Stimulated activated CD4-positive, alpha-beta T cell treated with anti-CD3 and anti-CD28 coated beads, Interleukin-1b, Interleukin-23, amount 100 ng/mL, for 1 hour (primary cell): ENCODE results near the gene ANXA6.
A peak's percentile ranks its signal among the peaks of the same experiment; 100 is the strongest.

Source experiments
- DNase-seq, 2 donors: peaks; one replicate each; pipeline ENCODE4 v3.0.0-alpha.2; 2020; ENCODE audit warnings: low read depth in 2 of 2

The ANXA6 gene

DNA sequence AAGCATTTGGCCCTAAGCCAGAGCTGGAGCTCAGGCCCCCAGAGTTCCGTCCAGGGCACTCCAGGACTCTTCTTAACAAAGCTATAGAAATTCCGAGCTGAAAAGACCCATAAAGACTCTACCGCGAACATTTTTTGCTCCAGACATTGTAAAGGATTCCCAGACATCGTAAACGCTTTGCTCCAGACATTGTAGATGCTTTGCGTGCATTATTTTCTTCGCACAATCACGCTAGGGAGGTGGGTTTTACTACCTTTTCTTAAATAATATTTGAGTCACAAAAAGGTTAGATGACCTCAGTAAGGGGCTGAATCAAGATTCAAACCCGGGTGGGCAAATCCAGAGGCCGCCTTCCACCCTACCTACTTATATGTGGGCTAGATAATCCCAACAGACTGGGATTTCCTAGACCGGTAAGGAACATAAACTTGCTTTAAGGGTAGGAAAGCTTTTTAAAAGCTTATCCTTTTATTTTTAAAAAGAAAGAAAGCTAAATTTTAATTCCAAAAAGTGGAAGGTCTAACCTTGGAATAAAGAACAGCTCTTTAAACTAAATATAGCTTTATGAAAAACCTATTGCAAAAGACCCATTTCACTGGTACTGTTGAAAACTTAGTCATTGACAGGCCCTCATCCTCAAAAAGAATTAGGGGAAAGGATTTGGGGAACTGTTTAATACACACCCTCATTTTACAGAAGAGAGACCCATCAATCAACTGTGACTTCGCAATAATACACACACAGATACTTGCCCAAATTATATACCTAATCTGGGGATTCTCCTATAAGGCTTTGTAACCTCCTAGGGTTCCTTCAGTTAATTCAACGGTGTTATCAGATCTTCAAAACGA is 75.9 kb downstream of the ANXA6 start:
- no peak for DNase-seq

DNA sequence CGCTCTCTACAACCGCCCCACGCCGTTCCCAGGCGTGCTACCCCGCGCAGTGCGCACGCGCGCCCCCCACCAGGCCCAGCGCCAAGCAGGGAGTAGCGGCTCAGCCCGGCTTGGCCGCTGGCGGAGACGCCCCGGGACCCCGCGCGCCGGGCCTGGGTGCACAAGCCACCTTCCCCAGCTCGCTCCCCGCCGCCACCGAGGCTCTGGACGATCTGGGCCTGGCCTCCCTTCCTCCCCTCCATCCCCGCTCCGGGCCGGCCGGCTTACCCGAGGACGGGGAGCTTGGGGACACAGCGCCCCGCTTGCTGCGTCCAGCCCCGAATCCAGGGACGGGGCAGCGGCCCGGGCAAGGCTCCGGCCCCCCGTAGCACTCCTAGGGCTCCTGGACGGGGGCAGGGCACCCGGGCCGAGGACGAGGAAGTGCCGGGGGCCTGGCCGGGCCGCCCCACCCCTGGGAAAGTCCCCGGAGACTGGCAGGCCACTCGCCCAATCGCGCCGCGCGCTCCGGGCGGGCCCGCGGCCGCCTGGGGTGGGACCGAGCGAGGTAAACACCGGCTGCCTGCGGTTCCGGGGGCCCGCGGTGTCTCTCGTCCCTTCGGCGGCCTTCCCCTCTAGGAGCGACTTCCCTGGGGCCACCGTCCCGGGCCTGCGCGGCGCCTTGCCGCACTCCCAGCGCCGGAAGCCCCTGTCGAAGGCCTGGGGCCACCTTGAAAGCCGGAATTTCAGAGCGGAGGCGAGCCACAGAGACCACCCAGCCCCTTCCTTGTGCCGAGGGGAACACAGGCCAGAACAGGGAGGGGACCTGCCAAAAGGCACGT is 76.8 kb downstream of the ANXA6 start, which contains the start of gene TNIP1:
TSS of gene TNIP1 (minus strand) at position 422 of the 818 bp plus-strand sequence. CDS start 15,939 bp downstream, outside the sequence.
- DNase-seq: peak; percentile 87 to 95

GRCh38 chr5:151079838-151080612 is 77.6 kb downstream of the ANXA6 start:
- DNase-seq: no peak

DNA sequence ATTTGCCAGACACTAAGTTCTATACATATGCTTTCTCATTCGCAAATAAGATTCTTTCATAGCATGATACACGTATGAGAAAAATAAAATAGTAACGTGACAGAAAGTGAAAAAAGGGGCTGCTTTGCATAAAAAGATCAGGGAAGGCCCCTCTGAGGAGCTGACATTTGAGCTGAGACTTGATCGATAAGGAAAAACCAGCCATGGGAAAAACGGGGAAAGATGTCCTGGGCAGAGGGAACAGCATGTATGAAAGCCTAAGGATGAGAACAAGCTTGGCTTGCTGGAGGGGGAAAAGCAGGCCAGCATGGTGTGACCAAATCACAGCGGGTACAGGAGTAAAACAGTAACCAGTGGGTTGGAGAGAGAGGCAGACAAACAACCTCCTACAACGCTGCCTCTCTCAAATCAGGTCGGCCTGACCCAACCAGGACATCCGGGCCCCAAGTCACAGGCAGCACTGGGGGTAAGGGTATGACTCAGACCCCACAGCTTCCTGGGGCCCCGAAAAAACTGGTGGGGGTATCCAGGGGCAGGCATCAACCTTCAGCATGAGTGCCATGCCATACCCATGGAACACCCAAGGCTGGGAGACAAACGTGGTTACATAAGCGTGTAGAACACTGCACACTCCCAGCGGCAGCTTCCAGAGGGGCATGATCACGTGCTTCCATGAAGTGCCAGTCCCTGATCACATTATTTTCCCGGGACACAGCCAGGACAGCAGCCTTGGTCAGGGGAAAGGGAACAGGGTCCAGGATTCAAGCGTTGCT is 78.9 kb downstream of the ANXA6 start:
- peak; percentile 26 to 45 for DNase-seq

GRCh38 chr5:151077967-151078366 is 79.6 kb downstream of the ANXA6 start:
- DNase-seq: no peak

- no peak for DNase-seq
These were observed 80.2 kb downstream of the ANXA6 start for GRCh38 chr5:151077419-151077818.

GRCh38 chr5:151076616-151077015 is 81.0 kb downstream of the ANXA6 start:
- DNase-seq: no peak

- no peak for DNase-seq
These were observed 81.8 kb downstream of the ANXA6 start for GRCh38 chr5:151075698-151076331.

DNA sequence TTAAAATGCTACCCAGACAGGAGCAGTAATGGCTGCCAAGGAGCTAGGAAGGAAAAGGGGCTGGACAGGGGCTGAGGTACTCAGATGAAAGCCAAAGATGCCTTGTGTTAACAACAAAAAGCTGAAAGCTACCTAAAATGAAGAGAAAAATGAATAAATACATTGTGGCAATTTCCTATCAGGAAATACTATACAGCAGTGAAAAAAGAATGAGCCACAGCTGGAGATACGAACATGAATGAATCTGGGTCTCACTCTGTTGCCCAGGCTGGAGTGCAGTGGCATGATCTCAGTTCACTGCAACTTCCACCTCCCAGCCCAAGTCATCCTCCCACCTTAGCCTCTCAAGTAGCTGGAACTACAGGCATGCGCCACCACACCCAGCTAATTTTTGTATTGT is 83.0 kb downstream of the ANXA6 start:
- no peak for DNase-seq

DNA sequence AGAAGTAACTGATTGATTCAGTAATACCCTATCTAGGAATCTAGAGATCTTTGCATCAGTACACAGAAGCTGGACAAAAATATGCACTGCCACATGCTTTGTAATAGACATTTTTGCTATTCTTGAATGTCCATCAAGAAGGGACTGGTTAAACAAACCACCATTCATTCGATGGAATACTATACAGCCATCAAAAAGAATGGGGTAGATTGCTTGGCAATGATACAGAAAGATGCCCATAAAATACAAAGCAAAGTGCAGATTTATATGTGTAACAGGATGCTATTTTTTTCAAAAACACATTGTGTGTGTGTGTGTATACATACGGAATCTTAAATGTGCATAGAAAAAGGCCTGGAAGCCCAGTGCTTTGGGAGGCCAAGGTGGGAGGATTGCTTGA is 84.3 kb downstream of the ANXA6 start:
- no peak for DNase-seq

DNA sequence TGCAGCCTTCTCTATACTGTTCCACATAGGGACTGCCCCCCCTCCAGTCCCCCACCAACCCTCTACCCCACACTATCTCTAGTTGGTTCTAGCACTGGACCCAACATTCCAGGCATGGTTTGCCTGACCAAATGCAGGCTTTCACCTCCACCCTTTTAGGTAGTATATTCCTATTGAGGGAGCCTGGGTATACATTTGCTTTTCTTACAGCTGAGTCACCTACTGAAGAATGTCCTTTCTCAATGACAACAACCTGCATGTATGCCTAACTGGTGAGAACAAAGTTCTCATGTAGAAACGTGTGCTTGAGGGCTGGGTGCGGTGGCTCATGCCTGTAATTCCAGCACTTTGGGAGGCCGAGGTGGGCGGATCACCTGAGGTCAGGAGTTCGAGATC is 85.0 kb downstream of the ANXA6 start:
- no peak for DNase-seq

- no peak for DNase-seq
These were observed 85.5 kb downstream of the ANXA6 start for GRCh38 chr5:151071848-151072629.

DNA sequence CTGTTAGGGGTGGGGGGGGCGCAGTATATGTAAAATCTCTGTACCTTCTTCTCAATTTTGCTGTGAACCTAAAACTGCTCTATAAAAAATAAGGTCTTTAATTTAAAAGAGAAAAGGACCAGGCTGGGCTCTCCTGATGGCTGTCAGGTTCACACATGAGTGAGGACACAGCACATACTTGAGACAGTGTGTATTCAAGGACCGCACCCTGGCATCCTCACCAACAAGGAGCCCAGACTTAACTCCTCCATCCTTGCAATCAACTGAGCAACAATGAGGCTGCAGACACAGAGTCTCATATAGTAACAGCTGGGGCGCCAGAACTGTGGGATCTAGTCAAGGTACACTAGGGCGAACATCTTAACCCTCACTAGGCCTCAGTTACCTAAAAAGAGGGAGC is 86.6 kb downstream of the ANXA6 start:
- DNase-seq: no peak

DNA sequence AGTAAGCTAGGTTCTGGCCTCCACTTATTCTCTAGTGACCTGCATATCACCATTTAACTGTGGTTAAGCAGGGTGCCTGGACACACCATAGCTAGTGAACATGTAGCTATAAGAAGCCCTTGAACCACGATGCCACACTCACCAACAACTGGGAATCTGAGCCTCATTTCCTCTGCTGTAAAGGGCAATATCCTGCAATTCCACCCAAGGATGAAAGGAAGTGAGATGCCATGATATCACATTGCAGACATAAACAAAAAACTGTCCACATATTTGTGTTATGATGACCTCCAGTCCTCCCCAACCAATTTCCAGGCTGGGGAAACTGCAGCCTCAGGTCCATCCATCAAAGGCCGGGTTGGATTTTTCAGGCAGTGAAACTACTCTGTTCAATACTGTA is 87.1 kb downstream of the ANXA6 start:
- no peak for DNase-seq

GRCh38 chr5:151068433-151069197 is 89.0 kb downstream of the ANXA6 start:
- DNase-seq: no peak

GRCh38 chr5:151067632-151068432 is 89.7 kb downstream of the ANXA6 start:
- no peak for DNase-seq

DNA sequence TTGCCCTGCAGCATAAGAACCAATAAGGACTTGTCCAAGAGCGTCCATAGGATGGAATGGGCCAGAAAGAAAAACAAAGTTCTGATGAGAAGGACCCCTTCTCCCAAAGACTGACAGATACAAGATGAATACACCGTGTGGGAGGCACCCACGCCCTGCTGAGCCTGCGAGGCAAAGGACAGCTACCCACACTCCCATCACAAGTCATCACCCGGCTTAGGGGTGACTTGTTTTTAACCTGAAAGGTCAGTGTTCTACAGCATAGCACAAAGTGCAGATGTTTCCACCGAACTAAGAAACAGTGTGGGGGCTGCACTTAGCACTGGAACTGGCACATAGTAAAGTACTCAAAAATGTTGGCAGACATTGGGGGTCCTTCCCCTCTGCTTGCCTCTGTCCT is 90.7 kb downstream of the ANXA6 start:
- no peak for DNase-seq

DNA sequence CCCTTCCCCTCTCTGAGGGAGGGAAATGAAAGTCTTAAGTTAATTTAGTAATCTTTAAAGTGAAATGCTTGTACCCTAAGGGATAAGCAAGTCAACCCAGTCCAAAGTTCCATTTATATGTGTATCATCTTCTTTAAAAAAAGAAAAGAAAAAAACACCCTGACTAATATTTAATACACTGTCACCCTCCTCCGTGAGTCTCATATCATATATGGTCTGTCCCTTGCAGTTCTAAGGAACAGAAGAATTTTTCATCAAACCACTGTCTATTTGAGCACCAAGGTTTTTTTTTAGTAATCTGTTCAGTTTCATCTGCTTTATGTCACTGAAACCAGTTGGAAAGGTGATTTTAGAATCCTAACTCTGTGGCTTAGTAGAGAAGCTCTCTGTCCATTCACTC is 92.0 kb downstream of the ANXA6 start:
- DNase-seq: no peak
